Caki2 (cell line): ENCODE results near the gene TGFBR2. TPM values are rescaled to one million over a fixed set of nuclear protein-coding genes. Genes with fewer than 3 reads are reported as not detected.

Experiments
- DNase-seq: peaks from one replicate; pipeline ENCODE4 v3.0.0-alpha.2; 2015; ENCODE audit warnings: low read depth
- in situ Hi-C: cut with HindIII; loops from 2 replicates; pipeline ENCODE4 v1.10.0; 2016; ENCODE audit warnings: low sequenced_read_pairs, low pct_unique_long_range_greater_than_20kb, mixed read lengths
- total RNA-seq: library from RNA; depleted of rRNA; stranded (reverse); fragments of >200 nt; shearing (Covaris generic); gene quantifications from 2 replicates; pipeline ENCODE4 v1.2.3, GENCODE V29; 2014; ENCODE audit warnings: low replicate concordance

The TGFBR2 gene
- total RNA-seq, 1 experiment from 2014 or later, result 44.5 TPM

GRCh38 chr3:30597769-30598134 lies 8.6 kb upstream of the TGFBR2 start:
- in situ Hi-C loops, result no loop called here
- no peak for DNase-seq

DNA sequence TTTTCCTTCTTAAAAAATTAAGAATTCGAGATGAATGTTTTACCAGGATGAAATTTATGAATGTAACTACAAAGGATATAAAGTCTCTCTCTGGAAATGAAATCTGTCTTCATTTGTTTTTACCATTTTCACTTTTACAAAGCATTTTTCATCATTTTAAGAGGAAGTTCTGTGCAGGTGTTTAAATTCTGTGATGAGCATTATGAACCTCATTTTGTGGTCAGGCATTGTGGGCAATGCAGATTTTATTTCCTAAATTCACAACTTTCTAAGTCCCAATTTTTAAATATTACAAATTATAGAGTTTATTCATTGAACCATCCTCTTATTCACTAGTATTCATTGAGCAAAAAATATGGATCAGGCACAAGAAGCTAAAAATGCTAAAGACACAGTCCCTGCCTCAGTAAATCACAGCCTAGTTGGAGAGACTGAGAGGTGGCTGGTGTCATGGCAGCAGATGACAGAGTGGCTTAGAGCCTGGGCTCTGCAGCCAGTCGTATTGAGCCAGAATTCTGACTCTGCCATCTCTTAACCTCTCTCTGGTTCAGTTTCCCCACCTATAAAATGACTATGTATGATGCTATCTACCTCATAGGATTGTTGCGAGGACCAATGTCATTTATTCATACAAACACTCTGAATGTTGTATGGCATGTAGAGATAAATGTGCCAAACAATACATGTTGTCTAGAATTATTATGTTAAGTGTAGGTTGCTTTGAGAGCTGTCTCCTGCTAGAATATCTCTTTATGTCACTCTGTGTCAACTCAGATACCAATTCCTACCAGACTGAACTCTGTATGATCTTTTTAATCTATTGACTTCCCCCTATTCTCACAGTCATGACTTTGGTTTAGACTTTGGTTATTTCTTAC lies 7.5 kb upstream of the TGFBR2 start:
- in situ Hi-C loops, result no loop called here

DNA sequence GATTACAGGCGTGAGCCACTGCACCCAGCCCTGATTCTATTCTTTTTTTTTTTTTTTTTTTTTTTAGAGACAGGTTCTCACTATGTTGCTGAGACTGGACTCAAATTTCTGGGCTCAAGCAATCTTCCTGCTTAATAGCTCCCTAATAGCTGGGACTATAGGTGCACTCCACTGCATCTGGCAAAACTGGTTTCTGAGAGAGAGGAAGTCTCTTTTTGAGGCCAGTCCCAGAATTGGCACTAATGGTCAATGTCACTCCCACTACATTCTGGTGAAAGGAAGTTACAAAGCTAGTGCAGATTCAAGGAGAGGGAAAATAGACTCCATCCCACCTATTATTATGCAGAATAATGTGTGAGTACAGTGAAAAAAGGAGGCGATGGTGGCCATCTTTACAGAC lies 5.8 kb upstream of the TGFBR2 start:
- DNase-seq, result no peak

More for the DNA sequence above, 7.5 kb upstream of the TGFBR2 start:
- no peak for DNase-seq

GRCh38 chr3:30602946-30603345 lies 3.5 kb upstream of the TGFBR2 start:
- no peak for DNase-seq
- in situ Hi-C loops, result no loop called here

More for the DNA sequence above, 5.8 kb upstream of the TGFBR2 start:
- in situ Hi-C loops, result no loop called here

DNA sequence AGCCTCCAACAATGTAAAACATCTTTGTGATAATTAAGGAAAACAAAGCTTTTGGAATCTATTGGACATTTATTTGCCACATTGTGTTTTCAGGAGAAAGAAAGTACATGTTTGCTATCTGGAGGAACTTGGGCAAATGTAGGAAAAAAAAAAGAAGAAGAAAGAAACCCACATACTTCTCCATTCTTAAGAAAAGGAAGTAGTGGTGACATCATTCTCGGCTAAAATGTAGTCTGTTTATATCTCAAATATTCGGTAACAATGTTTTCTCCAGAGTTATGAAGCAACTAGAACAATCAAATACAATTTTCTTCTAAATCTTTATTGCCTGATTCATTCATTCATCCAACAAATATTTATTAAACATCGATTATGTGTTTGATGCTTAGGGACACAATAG lies 2.3 kb upstream of the TGFBR2 start:
- no peak for DNase-seq
- in situ Hi-C loops, result no loop called here

GRCh38 chr3:30604558-30604957 lies 1.8 kb upstream of the TGFBR2 start:
- in situ Hi-C loops, result no loop called here

GRCh38 chr3:30605005-30605404 lies 1.4 kb upstream of the TGFBR2 start:
- DNase-seq, result no peak
- in situ Hi-C loops, result no loop called here

More at GRCh38 chr3:30604558-30604957, 1.8 kb upstream of the TGFBR2 start:
- no peak for DNase-seq

DNA sequence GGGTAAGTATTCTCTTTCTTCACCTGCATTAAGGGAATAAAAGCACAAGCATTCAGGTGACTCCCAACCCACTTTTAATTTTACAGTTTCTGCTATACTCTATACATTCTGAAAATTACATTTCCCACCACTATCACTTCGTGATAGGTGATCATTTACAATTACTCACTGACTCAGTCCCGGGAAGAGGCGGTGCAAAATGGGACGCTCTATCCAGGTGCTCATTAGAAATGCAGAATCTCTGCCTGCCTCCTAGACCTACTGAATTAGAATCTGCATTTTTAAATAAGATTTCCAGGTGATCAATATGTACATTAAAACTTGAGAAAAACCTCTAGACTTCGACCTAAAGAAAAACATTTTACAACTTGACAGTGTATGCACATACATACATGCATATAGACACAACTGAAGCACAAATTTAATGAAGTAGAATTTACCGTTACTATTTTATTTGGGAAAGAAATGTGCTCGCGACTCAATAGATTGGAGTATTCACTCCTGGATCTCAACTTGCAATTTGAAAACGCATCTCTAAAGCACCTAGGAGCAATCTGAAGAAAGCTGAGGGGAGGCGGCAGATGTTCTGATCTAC lies 598 bp upstream of the TGFBR2 start:
- in situ Hi-C loops, result no loop called here
- no peak for DNase-seq

GRCh38 chr3:30607032-30607833 lies 832 bp downstream of the TGFBR2 start:
- DNase-seq, result peak; percentile 44
- in situ Hi-C loops, result no loop called here

DNA sequence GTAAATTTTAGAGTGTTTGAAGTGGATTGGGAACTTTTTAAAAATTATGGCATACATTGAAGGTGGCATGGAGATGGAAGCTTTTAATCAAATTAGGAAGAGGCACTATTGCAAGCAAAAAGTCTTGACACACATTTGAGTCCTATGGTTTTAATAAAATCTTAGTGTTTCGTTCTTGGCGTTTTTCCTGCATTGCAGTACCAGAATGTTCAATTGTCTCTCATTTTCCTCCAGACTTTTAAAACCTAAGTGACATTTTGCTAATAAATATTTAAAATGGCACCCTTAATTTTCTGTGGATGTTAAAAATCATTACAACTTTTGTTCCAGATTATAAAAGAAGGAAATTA lies 2.2 kb downstream of the TGFBR2 start:
- DNase-seq, result no peak
- in situ Hi-C loops, result no loop called here

- DNase-seq, result no peak
- in situ Hi-C loops, result no loop called here
Observed at GRCh38 chr3:30609930-30610701, 3.7 kb downstream of the TGFBR2 start.

- in situ Hi-C loops, result no loop called here
Observed at GRCh38 chr3:30610702-30611368, 4.4 kb downstream of the TGFBR2 start.

DNA sequence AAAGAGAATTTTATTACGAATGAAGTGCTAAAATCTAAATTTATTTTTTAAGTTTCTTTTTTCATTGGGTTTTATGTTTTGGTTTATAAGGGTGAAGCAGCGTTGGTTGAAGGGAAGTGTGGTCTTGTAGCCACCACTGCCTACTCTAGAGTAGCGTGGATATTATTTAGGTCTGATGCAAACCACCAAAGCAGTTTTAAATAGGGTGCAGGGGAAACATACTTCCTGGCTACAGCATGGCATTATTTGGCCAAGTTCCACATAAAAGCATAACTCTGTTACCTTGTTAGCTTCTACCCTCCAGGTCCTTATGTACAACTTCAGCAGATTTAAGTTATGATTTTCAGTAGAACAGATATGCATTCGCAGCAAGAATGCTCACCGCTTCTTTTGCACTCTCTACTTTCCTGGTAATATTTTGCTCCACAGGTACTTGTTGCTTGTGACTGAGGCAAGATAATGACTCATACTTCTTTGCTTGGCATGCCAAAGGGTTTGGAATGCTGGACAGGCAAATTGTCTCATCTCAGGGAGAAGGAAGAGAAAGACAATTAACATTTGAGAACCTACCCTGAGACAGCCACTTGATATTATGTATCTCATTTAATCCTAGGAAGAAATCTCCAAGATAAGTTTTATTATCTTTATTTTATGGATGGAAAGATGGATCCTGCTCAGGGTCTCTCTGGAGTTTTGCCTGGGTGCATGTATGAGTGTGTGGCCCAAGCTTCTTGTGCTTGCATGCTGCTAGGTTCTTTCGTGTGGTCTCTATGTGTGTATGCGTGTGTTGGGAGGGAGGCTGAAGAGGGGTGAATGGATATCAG lies 5.4 kb downstream of the TGFBR2 start:
- DNase-seq, result peak; percentile 73
- in situ Hi-C loops, result no loop called here

More at GRCh38 chr3:30610702-30611368, 4.4 kb downstream of the TGFBR2 start:
- DNase-seq, result no peak

DNA sequence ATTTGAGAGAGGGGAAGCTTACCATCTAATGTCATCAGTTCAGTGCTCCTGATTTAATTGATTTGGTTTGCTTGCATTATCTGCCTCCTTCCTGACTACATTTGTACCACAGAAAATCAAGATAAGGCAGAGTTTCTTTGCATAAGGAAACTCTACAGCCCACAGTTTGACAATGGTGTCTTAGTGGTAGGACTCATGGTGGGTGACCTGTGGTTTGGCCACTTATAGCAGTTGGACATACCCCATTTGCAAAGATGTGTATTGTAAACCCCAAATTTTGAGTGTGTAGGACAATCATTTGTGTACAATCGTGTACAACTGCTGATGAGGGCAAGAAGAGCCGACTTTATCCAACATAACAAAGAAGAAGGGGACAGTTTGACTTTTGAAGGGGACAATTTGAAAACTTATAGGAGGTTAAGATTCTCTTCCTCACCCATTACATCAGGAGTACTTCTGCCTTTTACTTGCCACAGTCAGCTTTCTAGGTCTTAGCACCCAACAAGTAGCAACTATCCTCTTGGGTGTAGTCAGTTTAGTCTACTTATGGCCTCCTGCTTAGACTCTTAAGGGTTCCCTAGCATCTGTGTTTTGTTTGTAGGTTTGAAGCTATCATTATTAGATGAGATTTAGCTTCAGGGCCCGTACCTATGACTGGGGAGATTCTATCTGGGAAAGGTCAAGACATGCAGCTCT lies 6.2 kb downstream of the TGFBR2 start:
- in situ Hi-C loops, result no loop called here
- DNase-seq, result no peak

DNA sequence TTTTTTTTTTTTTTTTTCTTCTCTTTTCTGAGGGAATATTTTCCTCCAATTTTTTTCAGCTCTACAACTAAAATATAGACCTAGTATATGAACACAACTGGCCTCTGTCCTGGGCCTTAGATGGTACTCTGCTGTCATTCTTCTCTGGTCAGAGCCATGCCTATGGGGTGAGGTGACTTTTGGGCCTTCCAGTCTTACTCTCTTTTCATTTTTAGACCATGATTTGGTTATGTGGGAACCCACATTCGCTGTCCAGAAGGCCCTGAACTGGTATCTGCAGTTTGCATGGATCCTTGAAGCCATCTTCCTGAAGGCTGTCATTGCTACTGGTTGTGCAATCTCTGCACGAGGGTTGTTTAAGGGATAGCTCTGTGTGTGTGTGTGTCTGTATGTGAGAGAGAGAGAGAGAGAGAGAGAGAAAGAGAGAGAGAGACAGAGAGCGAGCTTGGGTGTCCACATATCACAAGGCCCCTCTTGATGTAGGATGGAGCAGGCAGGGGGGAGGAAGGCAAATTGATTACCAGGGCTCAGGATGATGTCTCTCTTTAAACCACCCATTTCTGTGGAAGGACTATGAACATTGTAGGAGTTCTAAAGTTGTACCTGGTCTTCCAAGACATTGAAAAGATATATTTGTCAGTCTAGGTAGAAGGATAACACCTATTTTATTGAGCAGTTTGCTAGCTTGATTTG lies 6.9 kb downstream of the TGFBR2 start:
- in situ Hi-C loops, result no loop called here

GRCh38 chr3:30614373-30614772 lies 8.0 kb downstream of the TGFBR2 start:
- in situ Hi-C loops, result no loop called here
- no peak for DNase-seq

More for the DNA sequence above, 6.9 kb downstream of the TGFBR2 start:
- no peak for DNase-seq
